Sigmoid colon (tissue), 7 donors: ENCODE measurements around the gene SPPL3. TPM values are rescaled to one million over a fixed set of nuclear protein-coding genes. Genes with fewer than 3 reads are reported as not detected.

ENCODE experiments used
- DNase-seq: peaks from one replicate; pipeline ENCODE4 v3.0.0-alpha.2; 2019
- H3K27ac ChIP-seq, 4 donors: fragments of 200-600 bp; sonication (generic); one replicate each; pipeline ENCODE4 v1.5.1; 2016 to 2019; ENCODE audit warnings: mild to moderate bottlenecking in 1 of 4
- H3K27me3 ChIP-seq, 3 donors: fragments of 200-600 bp; sonication (generic); one replicate each; pipeline ENCODE4 v1.5.1; 2019; ENCODE audit warnings: mild to moderate bottlenecking in 1 of 3
- H3K36me3 ChIP-seq, 4 donors: fragments of 200-600 bp; sonication (generic); one replicate each; pipeline ENCODE4 v1.5.1; 2016 to 2019
- H3K4me1 ChIP-seq, 4 donors: fragments of 200-600 bp; sonication (generic); one replicate each; pipeline ENCODE4 v1.5.1; 2017 to 2019
- H3K4me3 ChIP-seq, 4 donors: fragments of 200-600 bp; sonication (generic); one replicate each; pipeline ENCODE4 v1.5.1; 2017 to 2019; ENCODE audit warnings: mild to moderate bottlenecking in 2 of 4, moderate library complexity in 1 of 4
- H3K9me3 ChIP-seq, 4 donors: fragments of 200-600 bp in 3 of 4; sonication (generic) in 3 of 4; one replicate each; pipeline versions ENCODE4 v1.5.1 to v1.6.1; 2013 to 2019
- CTCF ChIP-seq, 4 experiments: fragments of 450-650 bp in 3 of 4; fragments of 200-600 bp in 1 of 4; IDR thresholded peaks; one replicate each; pipeline ENCODE4 v1.5.1; 2016 to 2019; ENCODE audit warnings: antibody characterized with exemption in 4 of 4, mild to moderate bottlenecking in 3 of 4, moderate library complexity in 2 of 4
- EP300 ChIP-seq, 4 donors: sonication (generic); formaldehyde crosslinking; IDR thresholded peaks; one replicate each; pipeline ENCODE4 v1.6.1; 2017; ENCODE audit warnings: antibody characterized with exemption in 4 of 4
- POLR2A ChIP-seq, 2 donors: fragments of 450-650 bp; IDR thresholded peaks; one replicate each; pipeline ENCODE4 v1.6.1; 2016; ENCODE audit warnings: antibody characterized with exemption in 2 of 2, mild to moderate bottlenecking in 2 of 2, moderate library complexity in 2 of 2
- POLR2AphosphoS5 ChIP-seq, 4 donors: sonication (generic); formaldehyde crosslinking; IDR thresholded peaks; one replicate each; pipeline ENCODE4 v1.6.1; 2017; ENCODE audit warnings: antibody characterized with exemption in 4 of 4
- WGBS, 2 donors: extraction: QIAGEN DNeasy Blood & Tissue Kit; methylation state at CpG; one replicate each; pipeline ENCODE4 v1.1.7; 2013; 5-methylcytosine and 5-hydroxymethylcytosine counted together
- intact Hi-C: fragments of 100-400 bp; cut with DNase I; formaldehyde crosslinking; loops from one replicate; pipeline ENCODE4 v1.15.1; 2023
- polyA plus RNA-seq, 3 donors: library from polyadenylated mRNA; stranded (reverse); fragments of 200-250 nt; gene quantifications; one replicate each; pipeline ENCODE4 v1.2.3, GENCODE V29; 2013
- total RNA-seq, 4 donors: library from RNA; depleted of rRNA; stranded (reverse); fragments of >200 nt; gene quantifications; one replicate each; pipeline ENCODE4 v1.1.0, GENCODE V29; 2016
- donor health status: healthy with polysubstance abuse.
- donor health status: Bipolar disorder and iron deficiency.
- donor health status: healthy.

The SPPL3 gene
- total and polyA plus RNA-seq, 7 donors: 8.6 to 28.0 (median 19.3) TPM

- DNase-seq: no peak
- Histone ChIP-seq H3K27me3 (no peaks in the 10 kb centered on the region), H3K4me3 (no peak overlapping the region), H3K27ac (no peak overlapping the region), H3K4me1 (peaks cover 0 to 26% (median 20%) of the 10 kb centered on the region in 4 donors), H3K36me3 (peaks cover 5 to 44% (median 25%) of the 10 kb centered on the region in 4 donors), H3K9me3 (no peaks in the 10 kb centered on the region)
- WGBS, 2 donors: 85 to 87% methylated on average over 6 of the region's 6 CpGs
- intact Hi-C loops: loop anchor here (2.0 to 10.0 kb wide), 3 partner anchors 130 to 278 kb away; partner anchors contain the start of genes COX6A1 and HNF1A
- no peak for TF ChIP-seq EP300 (IDR thresholded peaks at IDR 0.05)
- TF ChIP-seq POLR2AphosphoS5 (IDR thresholded peaks at IDR 0.05): no peak
- no peak for TF ChIP-seq POLR2A (IDR thresholded peaks at IDR 0.05)
- no peak for TF ChIP-seq CTCF (IDR thresholded peaks at IDR 0.05)
These were observed 191.5 kb downstream of the SPPL3 start for GRCh38 chr12:120712610-120713009.

Other genes with a start within 250 kb of the SPPL3 start
- 10 to 100 TPM; 30.3 to 40.3 (median 33.6) TPM for gene MLEC, start 217.2 kb downstream of the SPPL3 start, total RNA-seq
- 100 to 1,000 TPM in 1 of 3 donors, 10 to 100 TPM in 2; 22.2 to 164 (median 31.0) TPM for gene MLEC, start 217.2 kb downstream of the SPPL3 start, polyA plus RNA-seq
- 10 to 100 TPM; 11.1 to 18.3 (median 18.1) TPM for gene UNC119B, start 193.9 kb downstream of the SPPL3 start, total RNA-seq
- 10 to 100 TPM in 1 of 3 donors, 1 to 10 TPM in 2; 8.4 to 19.3 (median 9.9) TPM for gene UNC119B, start 193.9 kb downstream of the SPPL3 start, polyA plus RNA-seq
- 10 to 100 TPM; 36.8 to 40.3 (median 39.1) TPM for gene ACADS, start 178.5 kb downstream of the SPPL3 start, total RNA-seq
- gene ACADS, start 178.5 kb downstream of the SPPL3 start, polyA plus RNA-seq: 100 to 1,000 TPM; 111 to 325 (median 192) TPM
- under 1 TPM in 3 of 4 donors, not detected in 1; under 0.01 to 0.16 (median 0.14) TPM for gene HNF1A, start 74.2 kb upstream of the SPPL3 start, total RNA-seq
- 10 to 100 TPM; 12.0 to 13.2 (median 13.2) TPM for gene HNF1A, start 74.2 kb upstream of the SPPL3 start, polyA plus RNA-seq
- 10 to 100 TPM; 12.5 to 25.8 (median 14.5) TPM for gene C12orf43, start 112.1 kb upstream of the SPPL3 start, total RNA-seq
- gene C12orf43, start 112.1 kb upstream of the SPPL3 start, polyA plus RNA-seq: 10 to 100 TPM in 1 of 3 donors, 1 to 10 TPM in 2; 7.9 to 11.6 (median 8.4) TPM
- under 1 TPM in 2 of 4 donors, not detected in 2; under 0.01 to 0.41 TPM for gene OASL, start 134.9 kb upstream of the SPPL3 start, total RNA-seq
- gene OASL, start 134.9 kb upstream of the SPPL3 start, polyA plus RNA-seq: 10 to 100 TPM; 10.8 to 57.6 (median 15.8) TPM
- gene P2RX7, start 228.5 kb upstream of the SPPL3 start, total RNA-seq: 1 to 10 TPM; 3.9 to 8.0 (median 5.0) TPM
- 1 to 10 TPM in 2 of 3 donors, under 1 TPM in 1; 0.60 to 1.9 (median 1.4) TPM for gene P2RX7, start 228.5 kb upstream of the SPPL3 start, polyA plus RNA-seq